SU-DHL-6 (cell line): ENCODE results near the gene FAAP100.
A peak's percentile ranks its signal among the peaks of the same experiment; 100 is the strongest.

ENCODE experiments used
- H2AFZ ChIP-seq: fragments of 200-600 bp; sonication (generic); 2 replicates; pipeline ENCODE4 v1.6.1; 2014; ENCODE audit warnings: low read depth, mild to moderate bottlenecking, moderate library complexity, mixed read lengths, antibody characterized with exemption, low read length; ENCODE audit not compliant: severe bottlenecking
- H3F3A ChIP-seq: fragments of 200-600 bp; shearing (Covaris generic); 2 replicates; pipeline ENCODE4 v1.6.0; 2016; ENCODE audit warnings: antibody characterized with exemption, mild to moderate bottlenecking; ENCODE audit not compliant: insufficient read depth
- H3K27ac ChIP-seq: fragments of 200-600 bp; sonication (generic); 2 replicates; pipeline ENCODE4 v1.5.1; 2016; ENCODE audit warnings: low read depth, mild to moderate bottlenecking, low read length, moderate library complexity, mixed read lengths
- H3K27me3 ChIP-seq: fragments of 200-600 bp; sonication (generic), shearing (Covaris generic); 2 replicates; pipeline ENCODE4 v1.6.0; 2014; ENCODE audit warnings: mild to moderate bottlenecking, low read length
- H3K36me3 ChIP-seq: fragments of 200-600 bp; sonication (generic); 2 replicates; pipeline ENCODE4 v1.6.1; 2014; ENCODE audit warnings: mild to moderate bottlenecking, low read length, mixed read lengths
- H3K4me2 ChIP-seq: fragments of 300-600, 200-600 bp; shearing (Covaris generic), sonication (generic); 2 replicates; pipeline ENCODE4 v1.6.0; 2014; ENCODE audit warnings: low read length, low read depth, mild to moderate bottlenecking; ENCODE audit not compliant: poor library complexity, severe bottlenecking
- H3K4me3 ChIP-seq: fragments of 200-600 bp; sonication (generic); 2 replicates; pipeline ENCODE4 v1.5.1; 2014; ENCODE audit warnings: antibody characterized with exemption, low read length, mild to moderate bottlenecking, mixed read lengths; ENCODE audit not compliant: insufficient read depth, poor library complexity, severe bottlenecking
- H3K79me2 ChIP-seq: fragments of 200-600 bp; sonication (generic); 2 replicates; pipeline ENCODE4 v1.6.1; 2014; ENCODE audit warnings: mild to moderate bottlenecking, low read length, moderate library complexity; ENCODE audit not compliant: insufficient read depth
- H3K9ac ChIP-seq: fragments of 200-600 bp; sonication (generic); 2 replicates; pipeline ENCODE4 v1.7.0; 2014; ENCODE audit warnings: mild to moderate bottlenecking, low read length
- H3K9me2 ChIP-seq: fragments of 200-600 bp; sonication (generic); replicated peaks from 2 replicates; pipeline ENCODE4 v1.6.1; 2014; ENCODE audit warnings: low read length; ENCODE audit not compliant: insufficient read depth
- H3K9me3 ChIP-seq: fragments of 200-600 bp; sonication (generic); 2 replicates; pipeline ENCODE4 v1.6.1; 2014; ENCODE audit warnings: low read length, mixed read lengths; ENCODE audit not compliant: insufficient read depth
- H4K20me1 ChIP-seq: fragments of 200-600 bp; sonication (generic); 2 replicates; pipeline ENCODE4 v1.6.1; 2014; ENCODE audit warnings: low read depth, mild to moderate bottlenecking, antibody characterized with exemption, low read length, moderate library complexity, mixed read lengths
- EZH2phosphoT487 ChIP-seq: fragments of 200-600 bp; sonication (generic), shearing (Covaris generic); conservative IDR thresholded peaks from 2 replicates; pipeline ENCODE4 v1.6.1; 2018; ENCODE audit warnings: mild to moderate bottlenecking, antibody characterized with exemption, low read length, moderate library complexity, mixed read lengths
- TF ChIP-seq, protein P1 (sequence below): fragments of 200-600 bp; sonication (generic); IDR thresholded peaks from one replicate; pipeline ENCODE4 v1.5.1; 2017; ENCODE audit warnings: antibody characterized with exemption, mild to moderate bottlenecking, low read length, moderate library complexity; ENCODE audit not compliant: insufficient read depth, poor library complexity, severe bottlenecking

The FAAP100 gene

DNA sequence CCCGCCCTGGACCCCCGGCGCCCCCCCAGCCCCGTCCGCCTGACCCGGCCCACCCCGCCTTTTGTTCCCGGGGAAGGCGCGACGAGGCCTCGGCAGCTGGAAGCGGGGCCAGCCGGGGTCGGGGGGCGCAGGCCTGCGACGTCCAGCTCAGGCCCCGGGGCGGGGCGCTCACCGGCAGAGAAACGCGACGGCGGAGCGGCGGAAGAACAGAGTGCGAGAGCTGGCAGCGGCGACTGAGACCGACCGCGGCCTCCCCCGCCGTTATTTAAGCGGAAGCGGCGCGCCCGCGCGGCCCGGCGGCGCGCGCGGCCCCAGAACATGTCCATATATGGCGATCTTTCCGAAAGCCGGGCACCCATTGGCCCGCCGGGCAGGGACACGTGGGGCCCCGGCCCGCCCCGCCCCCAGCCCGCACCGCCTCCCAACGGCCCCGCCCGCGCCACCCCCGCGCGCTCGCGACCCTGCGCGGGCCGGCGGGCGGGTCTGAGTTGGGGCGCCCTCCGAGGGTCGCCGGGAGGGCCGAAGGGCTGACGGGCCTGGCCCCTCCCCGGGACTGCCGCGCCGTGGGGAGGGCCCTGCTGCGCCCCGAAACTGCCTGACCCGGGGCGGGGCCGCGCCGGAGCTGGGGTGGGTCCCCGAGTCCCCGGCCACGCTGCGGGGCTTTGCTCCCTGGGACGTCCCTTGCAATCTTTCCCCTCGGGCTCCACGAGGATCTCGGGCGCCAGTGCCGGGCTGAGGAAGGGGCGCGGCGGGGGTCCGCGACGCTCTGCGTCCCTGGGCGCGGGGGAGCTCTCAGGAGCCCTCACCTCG, 39.4 kb downstream of the FAAP100 start, which contains the start of gene ACTG1:
Gene ACTG1, minus strand, starts transcription at position 238 of the 810 bp plus-strand sequence. CDS start 445 bp downstream, outside the sequence.
- H3K79me2 ChIP-seq, result peaks cover 24% of the 10 kb centered on the region
- no peaks in the 10 kb centered on the region for H3K9me2 ChIP-seq
- H3K4me3 ChIP-seq, result peak within 1 kb of the TSS; percentile 93
- H3F3A ChIP-seq, result peaks cover 84% of the 10 kb centered on the region
- H3K4me2 ChIP-seq, result peak within 1 kb of the TSS; percentile 74
- peaks cover 31% of the 10 kb centered on the region for H3K36me3 ChIP-seq
- H3K27me3 ChIP-seq, result no peaks in the 10 kb centered on the region
- H4K20me1 ChIP-seq, result peaks cover 26% of the 10 kb centered on the region
- H3K9ac ChIP-seq, result peak within 1 kb of the TSS; percentile 94
- peak within 1 kb of the TSS; percentile 95 for H3K27ac ChIP-seq
- H2AFZ ChIP-seq, result no peak within 1 kb of the TSS
- no peaks in the 10 kb centered on the region for H3K9me3 ChIP-seq
- TF ChIP-seq EZH2phosphoT487, result no peak
- TF ChIP-seq, protein P1, sequence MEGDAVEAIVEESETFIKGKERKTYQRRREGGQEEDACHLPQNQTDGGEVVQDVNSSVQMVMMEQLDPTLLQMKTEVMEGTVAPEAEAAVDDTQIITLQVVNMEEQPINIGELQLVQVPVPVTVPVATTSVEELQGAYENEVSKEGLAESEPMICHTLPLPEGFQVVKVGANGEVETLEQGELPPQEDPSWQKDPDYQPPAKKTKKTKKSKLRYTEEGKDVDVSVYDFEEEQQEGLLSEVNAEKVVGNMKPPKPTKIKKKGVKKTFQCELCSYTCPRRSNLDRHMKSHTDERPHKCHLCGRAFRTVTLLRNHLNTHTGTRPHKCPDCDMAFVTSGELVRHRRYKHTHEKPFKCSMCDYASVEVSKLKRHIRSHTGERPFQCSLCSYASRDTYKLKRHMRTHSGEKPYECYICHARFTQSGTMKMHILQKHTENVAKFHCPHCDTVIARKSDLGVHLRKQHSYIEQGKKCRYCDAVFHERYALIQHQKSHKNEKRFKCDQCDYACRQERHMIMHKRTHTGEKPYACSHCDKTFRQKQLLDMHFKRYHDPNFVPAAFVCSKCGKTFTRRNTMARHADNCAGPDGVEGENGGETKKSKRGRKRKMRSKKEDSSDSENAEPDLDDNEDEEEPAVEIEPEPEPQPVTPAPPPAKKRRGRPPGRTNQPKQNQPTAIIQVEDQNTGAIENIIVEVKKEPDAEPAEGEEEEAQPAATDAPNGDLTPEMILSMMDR, result no peak

DNA sequence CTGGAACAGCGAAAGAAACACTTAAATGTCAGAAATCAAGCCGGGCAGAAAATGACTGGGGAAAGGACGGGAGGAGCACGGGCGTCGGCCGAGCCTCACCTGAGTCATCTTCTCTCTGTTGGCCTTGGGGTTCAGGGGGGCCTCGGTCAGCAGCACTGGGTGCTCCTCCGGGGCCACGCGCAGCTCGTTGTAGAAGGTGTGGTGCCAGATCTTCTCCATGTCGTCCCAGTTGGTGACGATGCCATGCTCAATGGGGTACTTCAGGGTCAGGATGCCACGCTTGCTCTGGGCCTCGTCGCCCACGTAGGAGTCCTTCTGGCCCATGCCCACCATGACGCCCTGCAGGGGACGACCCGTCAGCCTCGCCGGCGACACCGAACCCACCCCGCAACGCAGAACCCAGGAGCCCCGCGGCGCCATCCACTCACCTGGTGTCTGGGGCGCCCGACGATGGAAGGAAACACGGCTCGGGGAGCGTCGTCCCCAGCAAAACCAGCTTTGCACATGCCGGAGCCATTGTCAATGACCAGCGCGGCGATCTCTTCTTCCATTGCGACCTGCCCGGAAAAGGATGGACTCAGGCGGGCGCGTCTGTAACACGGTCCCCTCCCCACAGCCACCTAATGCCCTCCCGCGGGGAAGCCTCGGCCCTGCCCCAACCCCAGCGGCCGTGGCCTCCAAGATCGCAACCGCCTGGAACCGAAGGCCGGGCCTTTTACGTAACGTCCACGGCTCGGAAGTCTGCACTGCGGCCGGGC, 40.2 kb downstream of the FAAP100 start:
- peaks cover 84% of the 10 kb centered on the region for H3F3A ChIP-seq
- H3K36me3 ChIP-seq, result peaks cover 31% of the 10 kb centered on the region
- H2AFZ ChIP-seq, result no peak overlapping the region

DNA sequence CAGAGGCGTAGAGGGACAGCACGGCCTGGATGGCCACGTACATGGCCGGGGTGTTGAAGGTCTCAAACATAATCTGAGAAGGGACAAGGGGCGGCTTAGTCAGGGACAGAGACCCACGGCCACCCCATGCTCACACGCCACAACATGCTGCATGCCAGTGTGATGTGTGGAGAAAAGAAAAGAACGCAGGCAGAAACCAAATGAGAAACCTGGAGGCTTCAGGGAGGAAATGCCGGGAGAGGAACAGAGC, 40.7 kb downstream of the FAAP100 start:
- Histone ChIP-seq H3K27ac (peak overlapping the region; percentile 82), H3F3A (peaks cover 79% of the 10 kb centered on the region), H4K20me1 (peaks cover 26% of the 10 kb centered on the region), H3K27me3 (no peaks in the 10 kb centered on the region), H3K4me2 (peak overlapping the region; percentile 74), H3K9me2 (no peaks in the 10 kb centered on the region), H3K79me2 (peaks cover 24% of the 10 kb centered on the region), H3K4me3 (peak overlapping the region; percentile 93), H3K36me3 (peaks cover 31% of the 10 kb centered on the region), H3K9me3 (no peaks in the 10 kb centered on the region), H2AFZ (no peak overlapping the region), H3K9ac (peak overlapping the region; percentile 94)
- TF ChIP-seq, protein P1, result no peak
- TF ChIP-seq EZH2phosphoT487, result no peak

More for the DNA sequence above, 40.2 kb downstream of the FAAP100 start:
- Histone ChIP-seq H3K9ac (peak overlapping the region; percentile 94), H3K27me3 (no peaks in the 10 kb centered on the region), H3K9me2 (no peaks in the 10 kb centered on the region), H3K4me2 (peak overlapping the region; percentile 74), H3K9me3 (no peaks in the 10 kb centered on the region), H3K79me2 (peaks cover 24% of the 10 kb centered on the region), H4K20me1 (peaks cover 26% of the 10 kb centered on the region), H3K27ac (peak overlapping the region; percentile 82), H3K4me3 (peak overlapping the region; percentile 93)
- no peak for TF ChIP-seq EZH2phosphoT487
- TF ChIP-seq, protein P1, result no peak
